Measurements from ENCODE around the gene ENTPD7. TPM values are rescaled to one million over a fixed set of nuclear protein-coding genes. Genes with fewer than 3 reads are reported as not detected.
A peak's percentile ranks its signal among the peaks of the same experiment; 100 is the strongest.

Gene ENTPD7
- total and polyA plus RNA-seq, 9 of the 15 experiments (the other 6 are each of a cell fraction or from before 2014, with no cell fraction given): 1.4 to 13.9 (median 8.5) TPM

- TF ChIP-seq, protein P1, sequence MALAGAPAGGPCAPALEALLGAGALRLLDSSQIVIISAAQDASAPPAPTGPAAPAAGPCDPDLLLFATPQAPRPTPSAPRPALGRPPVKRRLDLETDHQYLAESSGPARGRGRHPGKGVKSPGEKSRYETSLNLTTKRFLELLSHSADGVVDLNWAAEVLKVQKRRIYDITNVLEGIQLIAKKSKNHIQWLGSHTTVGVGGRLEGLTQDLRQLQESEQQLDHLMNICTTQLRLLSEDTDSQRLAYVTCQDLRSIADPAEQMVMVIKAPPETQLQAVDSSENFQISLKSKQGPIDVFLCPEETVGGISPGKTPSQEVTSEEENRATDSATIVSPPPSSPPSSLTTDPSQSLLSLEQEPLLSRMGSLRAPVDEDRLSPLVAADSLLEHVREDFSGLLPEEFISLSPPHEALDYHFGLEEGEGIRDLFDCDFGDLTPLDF (CRISPR knock-in tag; IDR thresholded peaks at IDR 0.05): no peak
- TF ChIP-seq, protein P2, sequence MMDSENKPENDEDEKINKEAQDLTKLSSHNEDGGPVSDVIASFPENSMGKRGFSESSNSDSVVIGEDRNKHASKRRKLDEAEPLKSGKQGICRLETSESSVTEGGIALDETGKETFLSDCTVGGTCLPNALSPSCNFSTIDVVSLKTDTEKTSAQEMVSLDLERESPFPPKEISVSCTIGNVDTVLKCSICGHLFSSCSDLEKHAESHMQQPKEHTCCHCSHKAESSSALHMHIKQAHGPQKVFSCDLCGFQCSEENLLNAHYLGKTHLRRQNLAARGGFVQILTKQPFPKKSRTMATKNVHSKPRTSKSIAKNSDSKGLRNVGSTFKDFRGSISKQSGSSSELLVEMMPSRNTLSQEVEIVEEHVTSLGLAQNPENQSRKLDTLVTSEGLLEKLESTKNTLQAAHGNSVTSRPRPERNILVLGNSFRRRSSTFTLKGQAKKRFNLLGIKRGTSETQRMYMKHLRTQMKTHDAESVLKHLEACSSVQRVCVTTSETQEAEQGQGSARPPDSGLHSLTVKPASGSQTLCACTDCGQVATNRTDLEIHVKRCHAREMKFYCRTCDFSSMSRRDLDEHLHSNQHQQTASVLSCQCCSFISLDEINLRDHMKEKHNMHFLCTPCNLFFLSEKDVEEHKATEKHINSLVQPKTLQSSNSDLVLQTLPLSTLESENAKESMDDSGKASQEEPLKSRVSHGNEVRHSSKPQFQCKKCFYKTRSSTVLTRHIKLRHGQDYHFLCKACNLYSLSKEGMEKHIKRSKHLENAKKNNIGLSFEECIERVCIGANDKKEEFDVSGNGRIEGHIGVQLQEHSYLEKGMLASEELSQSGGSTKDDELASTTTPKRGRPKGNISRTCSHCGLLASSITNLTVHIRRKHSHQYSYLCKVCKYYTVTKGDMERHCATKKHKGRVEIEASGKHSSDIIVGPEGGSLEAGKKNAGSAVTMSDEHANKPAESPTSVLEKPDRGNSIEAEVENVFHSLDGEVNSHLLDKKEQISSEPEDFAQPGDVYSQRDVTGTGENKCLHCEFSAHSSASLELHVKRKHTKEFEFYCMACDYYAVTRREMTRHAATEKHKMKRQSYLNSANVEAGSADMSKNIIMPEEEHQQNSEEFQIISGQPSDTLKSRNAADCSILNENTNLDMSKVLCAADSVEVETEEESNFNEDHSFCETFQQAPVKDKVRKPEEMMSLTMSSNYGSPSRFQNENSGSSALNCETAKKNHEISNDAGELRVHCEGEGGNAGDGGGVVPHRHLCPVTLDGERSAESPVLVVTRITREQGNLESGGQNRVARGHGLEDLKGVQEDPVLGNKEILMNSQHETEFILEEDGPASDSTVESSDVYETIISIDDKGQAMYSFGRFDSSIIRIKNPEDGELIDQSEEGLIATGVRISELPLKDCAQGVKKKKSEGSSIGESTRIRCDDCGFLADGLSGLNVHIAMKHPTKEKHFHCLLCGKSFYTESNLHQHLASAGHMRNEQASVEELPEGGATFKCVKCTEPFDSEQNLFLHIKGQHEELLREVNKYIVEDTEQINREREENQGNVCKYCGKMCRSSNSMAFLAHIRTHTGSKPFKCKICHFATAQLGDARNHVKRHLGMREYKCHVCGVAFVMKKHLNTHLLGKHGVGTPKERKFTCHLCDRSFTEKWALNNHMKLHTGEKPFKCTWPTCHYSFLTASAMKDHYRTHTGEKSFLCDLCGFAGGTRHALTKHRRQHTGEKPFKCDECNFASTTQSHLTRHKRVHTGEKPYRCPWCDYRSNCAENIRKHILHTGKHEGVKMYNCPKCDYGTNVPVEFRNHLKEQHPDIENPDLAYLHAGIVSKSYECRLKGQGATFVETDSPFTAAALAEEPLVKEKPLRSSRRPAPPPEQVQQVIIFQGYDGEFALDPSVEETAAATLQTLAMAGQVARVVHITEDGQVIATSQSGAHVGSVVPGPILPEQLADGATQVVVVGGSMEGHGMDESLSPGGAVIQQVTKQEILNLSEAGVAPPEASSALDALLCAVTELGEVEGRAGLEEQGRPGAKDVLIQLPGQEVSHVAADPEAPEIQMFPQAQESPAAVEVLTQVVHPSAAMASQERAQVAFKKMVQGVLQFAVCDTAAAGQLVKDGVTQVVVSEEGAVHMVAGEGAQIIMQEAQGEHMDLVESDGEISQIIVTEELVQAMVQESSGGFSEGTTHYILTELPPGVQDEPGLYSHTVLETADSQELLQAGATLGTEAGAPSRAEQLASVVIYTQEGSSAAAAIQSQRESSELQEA (IDR thresholded peaks at IDR 0.05; ENCODE audit: low read depth): no peak
- no peak for TF ChIP-seq ZNF717 (CRISPR knock-in tag; IDR thresholded peaks at IDR 0.05)
- no peak for TF ChIP-seq GTF2A2 (tag; IDR thresholded peaks at IDR 0.05)
- TF ChIP-seq U2AF2 (optimal IDR thresholded peaks at IDR 0.05; ENCODE audit: low read depth, low read length): no peak
- no peak for TF ChIP-seq ZNF830 (CRISPR knock-in tag; IDR thresholded peaks at IDR 0.05)
- TF ChIP-seq FOXA1 (IDR thresholded peaks at IDR 0.05; ENCODE audit: borderline replicate concordance): no peak
- 0 out of 2 replicates have a peak, but pooled peaks have one; percentile 34 for TF ChIP-seq POLR2H (tag; IDR thresholded peaks at IDR 0.05; ENCODE audit: low read depth)
- TF ChIP-seq, protein P3, sequence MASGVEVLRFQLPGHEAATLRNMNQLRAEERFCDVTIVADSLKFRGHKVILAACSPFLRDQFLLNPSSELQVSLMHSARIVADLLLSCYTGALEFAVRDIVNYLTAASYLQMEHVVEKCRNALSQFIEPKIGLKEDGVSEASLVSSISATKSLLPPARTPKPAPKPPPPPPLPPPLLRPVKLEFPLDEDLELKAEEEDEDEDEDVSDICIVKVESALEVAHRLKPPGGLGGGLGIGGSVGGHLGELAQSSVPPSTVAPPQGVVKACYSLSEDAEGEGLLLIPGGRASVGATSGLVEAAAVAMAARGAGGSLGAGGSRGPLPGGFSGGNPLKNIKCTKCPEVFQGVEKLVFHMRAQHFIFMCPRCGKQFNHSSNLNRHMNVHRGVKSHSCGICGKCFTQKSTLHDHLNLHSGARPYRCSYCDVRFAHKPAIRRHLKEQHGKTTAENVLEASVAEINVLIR (CRISPR knock-in tag; IDR thresholded peaks at IDR 0.05): no peak
- TF ChIP-seq HDAC1 (IDR thresholded peaks at IDR 0.05): no peak
- no peak for TF ChIP-seq MEF2D (tag; conservative IDR thresholded peaks at IDR 0.05; ENCODE audit: low read depth)
- TF ChIP-seq CREBBP (IDR thresholded peaks at IDR 0.05; ENCODE audit: low read depth, low read length): no peak
- TF ChIP-seq PRMT5 (CRISPR knock-in tag; IDR thresholded peaks at IDR 0.05): no peak
- no peak for TF ChIP-seq SMARCC2 (IDR thresholded peaks at IDR 0.05; ENCODE audit: low read depth)
- TF ChIP-seq NBN (IDR thresholded peaks at IDR 0.05; ENCODE audit: low read depth): no peak
- TF ChIP-seq CEBPB (tag; IDR thresholded peaks at IDR 0.05): no peak
- TF ChIP-seq, protein P4, sequence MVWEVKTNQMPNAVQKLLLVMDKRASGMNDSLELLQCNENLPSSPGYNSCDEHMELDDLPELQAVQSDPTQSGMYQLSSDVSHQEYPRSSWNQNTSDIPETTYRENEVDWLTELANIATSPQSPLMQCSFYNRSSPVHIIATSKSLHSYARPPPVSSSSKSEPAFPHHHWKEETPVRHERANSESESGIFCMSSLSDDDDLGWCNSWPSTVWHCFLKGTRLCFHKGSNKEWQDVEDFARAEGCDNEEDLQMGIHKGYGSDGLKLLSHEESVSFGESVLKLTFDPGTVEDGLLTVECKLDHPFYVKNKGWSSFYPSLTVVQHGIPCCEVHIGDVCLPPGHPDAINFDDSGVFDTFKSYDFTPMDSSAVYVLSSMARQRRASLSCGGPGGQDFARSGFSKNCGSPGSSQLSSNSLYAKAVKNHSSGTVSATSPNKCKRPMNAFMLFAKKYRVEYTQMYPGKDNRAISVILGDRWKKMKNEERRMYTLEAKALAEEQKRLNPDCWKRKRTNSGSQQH (CRISPR knock-in tag; IDR thresholded peaks at IDR 0.05): no peak
Observed at GRCh38 chr10:99732033-99732842, 72.9 kb downstream of the ENTPD7 start, which contains the start of the genes COX15 and CUTC (continued).
